Trophoblast cell (in vitro differentiated cells and primary cell): ENCODE measurements around the gene RPS24.

Experiments used
- DNase-seq, 2 donors: peaks; one replicate each; pipeline ENCODE4 v3.0.0-alpha.2; 2016
- H2AFZ ChIP-seq: 2 replicates; pipeline ENCODE4 v1.6.1; 2013; ENCODE audit warnings: low read length, moderate library complexity, mild to moderate bottlenecking; ENCODE audit not compliant: insufficient read depth, poor library complexity
- H2AK5ac ChIP-seq: 2 replicates; pipeline ENCODE4 v1.6.1; 2013; ENCODE audit warnings: mild to moderate bottlenecking, low read length
- H2BK120ac ChIP-seq: 2 replicates; pipeline ENCODE4 v1.6.1; 2013; ENCODE audit warnings: low read length, mild to moderate bottlenecking, moderate library complexity; ENCODE audit not compliant: insufficient read depth, poor library complexity
- H2BK12ac ChIP-seq: 2 replicates; pipeline ENCODE4 v1.6.1; 2013; ENCODE audit warnings: mild to moderate bottlenecking, low read length, moderate library complexity
- H2BK5ac ChIP-seq: 2 replicates; pipeline ENCODE4 v1.6.1; 2013; ENCODE audit warnings: low read length, low read depth, moderate library complexity, mild to moderate bottlenecking; ENCODE audit not compliant: poor library complexity
- H3K14ac ChIP-seq: 2 replicates; pipeline ENCODE4 v1.6.1; 2013; ENCODE audit warnings: mild to moderate bottlenecking, low read length
- H3K18ac ChIP-seq: 2 replicates; pipeline ENCODE4 v1.6.1; 2013; ENCODE audit warnings: mild to moderate bottlenecking, low read length
- H3K23ac ChIP-seq: 2 replicates; pipeline ENCODE4 v1.6.1; 2013; ENCODE audit warnings: low read length
- H3K27ac ChIP-seq: 2 replicates; pipeline ENCODE4 v1.5.1; 2013; ENCODE audit warnings: low read depth, mild to moderate bottlenecking, inconsistent platforms, low read length, moderate library complexity
- H3K27me3 ChIP-seq: 2 replicates; pipeline ENCODE4 v1.6.1; 2013; ENCODE audit warnings: inconsistent platforms, mild to moderate bottlenecking, low read length, moderate library complexity; ENCODE audit not compliant: insufficient read depth
- H3K36me3 ChIP-seq, 2 experiments: 1 replicate in 1 of 2; 2 replicates in 1 of 2; pipeline ENCODE4 v1.6.1; 2013; ENCODE audit warnings: low read length in 2 of 2, mild to moderate bottlenecking in 2 of 2, moderate library complexity in 1 of 2; ENCODE audit not compliant: insufficient read depth in 2 of 2, control insufficient read depth in 1 of 2
- H3K4ac ChIP-seq: 2 replicates; pipeline ENCODE4 v1.6.1; 2013; ENCODE audit warnings: low read depth, mild to moderate bottlenecking, low read length, moderate library complexity
- H3K4me1 ChIP-seq, 2 experiments: 1 replicate in 1 of 2; 2 replicates in 1 of 2; pipeline ENCODE4 v1.6.1; 2013; ENCODE audit warnings: low read length in 2 of 2, mild to moderate bottlenecking in 2 of 2, moderate library complexity in 1 of 2; ENCODE audit not compliant: insufficient read depth in 2 of 2, control insufficient read depth in 1 of 2
- H3K4me2 ChIP-seq: 2 replicates; pipeline ENCODE4 v1.6.1; 2013; ENCODE audit warnings: inconsistent platforms, mild to moderate bottlenecking, low read length, moderate library complexity
- H3K4me3 ChIP-seq: 2 replicates; pipeline ENCODE4 v1.5.1; 2013; ENCODE audit warnings: mild to moderate bottlenecking, low read depth, low read length, inconsistent platforms
- H3K79me1 ChIP-seq: one replicate; pipeline ENCODE4 v1.6.1; 2013; ENCODE audit warnings: low read length
- H3K79me2 ChIP-seq: 2 replicates; pipeline ENCODE4 v1.6.1; 2013; ENCODE audit warnings: low read length, mild to moderate bottlenecking; ENCODE audit not compliant: control insufficient read depth, insufficient read depth, poor library complexity
- H3K9ac ChIP-seq: 2 replicates; pipeline ENCODE4 v1.6.1; 2013; ENCODE audit warnings: mild to moderate bottlenecking, low read length
- H3K9me3 ChIP-seq: 2 replicates; pipeline ENCODE4 v1.6.1; 2013; ENCODE audit warnings: low read depth, mild to moderate bottlenecking, control low read depth, inconsistent platforms, low read length; ENCODE audit not compliant: insufficient read depth
- H4K12ac ChIP-seq: 2 replicates; pipeline ENCODE4 v1.6.1; 2013; ENCODE audit warnings: low read depth, mild to moderate bottlenecking, low read length, moderate library complexity
- H4K8ac ChIP-seq: 2 replicates; pipeline ENCODE4 v1.6.1; 2013; ENCODE audit warnings: low read depth, mild to moderate bottlenecking, low read length, moderate library complexity
- H4K91ac ChIP-seq: one replicate; pipeline ENCODE4 v1.6.1; 2013; ENCODE audit warnings: low read depth, mild to moderate bottlenecking, low read length, moderate library complexity
- WGBS: extraction: QIAGEN DNeasy Blood & Tissue Kit; methylation state at CpG from one replicate; pipeline ENCODE4 v1.1.7; 2013; ENCODE audit warnings: missing lambda C conversion rate; ENCODE audit not compliant: insufficient read length, insufficient coverage; ENCODE audit errors: extremely low coverage; 5-methylcytosine and 5-hydroxymethylcytosine counted together

Gene RPS24

GRCh38 chr10:78010278-78010677, 23.4 kb upstream of the RPS24 start:
- no peak overlapping the region for H3K23ac ChIP-seq
- peaks cover 25 to 48% of the 10 kb centered on the region in 2 experiments for H3K36me3 ChIP-seq
- no peaks in the 10 kb centered on the region for H3K9me3 ChIP-seq
- WGBS: no CpG with 5 or more reads among the region's 7 CpGs
- no peaks in the 10 kb centered on the region for H3K79me2 ChIP-seq
- DNase-seq: no peak
- no peak overlapping the region for H4K12ac ChIP-seq
- H3K4me1 ChIP-seq: no peaks in the 10 kb centered on the region
- no peak overlapping the region for H4K8ac ChIP-seq
- H3K27ac ChIP-seq: no peak overlapping the region
- H2BK5ac ChIP-seq: no peak overlapping the region
- H2BK12ac ChIP-seq: no peak overlapping the region
- H3K4me3 ChIP-seq: no peak overlapping the region
- no peak overlapping the region for H3K14ac ChIP-seq
- H4K91ac ChIP-seq: no peak overlapping the region
- no peaks in the 10 kb centered on the region for H3K27me3 ChIP-seq
- H3K18ac ChIP-seq: no peak overlapping the region
- H2AFZ ChIP-seq: no peak overlapping the region
- no peak overlapping the region for H3K4me2 ChIP-seq
- no peak overlapping the region for H2BK120ac ChIP-seq
- H2AK5ac ChIP-seq: no peak overlapping the region
- H3K79me1 ChIP-seq: no peaks in the 10 kb centered on the region
- H3K4ac ChIP-seq: no peak overlapping the region
- H3K9ac ChIP-seq: no peak overlapping the region

DNA sequence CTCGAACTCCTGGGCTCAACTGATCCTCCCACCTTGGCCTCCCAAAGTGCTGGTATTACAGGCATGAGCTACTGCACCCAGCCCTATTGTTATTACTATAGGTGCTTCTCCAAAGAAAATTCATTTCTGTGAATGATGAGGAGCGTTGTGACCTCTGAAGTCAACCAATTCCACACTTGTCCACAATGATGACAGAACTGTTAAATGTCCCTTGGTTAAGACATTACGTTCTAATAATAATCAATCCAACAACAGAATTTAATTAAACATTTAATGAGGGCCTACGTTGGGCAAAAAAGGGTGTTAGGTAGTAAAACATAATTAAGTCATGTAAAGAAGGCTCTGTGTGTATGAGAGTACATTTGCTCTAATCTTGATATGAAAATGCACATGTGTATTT, 22.6 kb upstream of the RPS24 start:
- Histone ChIP-seq H2BK120ac (no peak overlapping the region), H2AK5ac (no peak overlapping the region), H3K36me3 (peaks cover 29 to 45% of the 10 kb centered on the region in 2 experiments), H3K4ac (no peak overlapping the region), H3K9me3 (no peaks in the 10 kb centered on the region), H4K8ac (no peak overlapping the region), H2BK12ac (no peak overlapping the region), H3K4me3 (no peak overlapping the region), H2AFZ (no peak overlapping the region), H4K12ac (no peak overlapping the region), H4K91ac (no peak overlapping the region), H3K9ac (no peak overlapping the region), H3K27me3 (no peaks in the 10 kb centered on the region), H3K79me2 (no peaks in the 10 kb centered on the region), H3K79me1 (no peaks in the 10 kb centered on the region), H3K27ac (no peak overlapping the region), H3K14ac (no peak overlapping the region), H3K23ac (no peak overlapping the region), H2BK5ac (no peak overlapping the region), H3K18ac (no peak overlapping the region), H3K4me1 (no peaks in the 10 kb centered on the region), H3K4me2 (no peak overlapping the region)
- no peak for DNase-seq
- no CpG with 5 or more reads among the region's 4 CpGs for WGBS

GRCh38 chr10:78013564-78013963, 20.1 kb upstream of the RPS24 start:
- DNase-seq: no peak
- Histone ChIP-seq H3K4me3 (no peak overlapping the region), H3K79me2 (no peaks in the 10 kb centered on the region), H2BK120ac (no peak overlapping the region), H4K12ac (no peak overlapping the region), H3K9me3 (no peaks in the 10 kb centered on the region), H3K4me1 (no peaks in the 10 kb centered on the region), H4K91ac (no peak overlapping the region), H3K79me1 (no peaks in the 10 kb centered on the region), H4K8ac (no peak overlapping the region), H3K4me2 (no peak overlapping the region), H2BK5ac (no peak overlapping the region), H2AFZ (no peak overlapping the region), H3K9ac (no peak overlapping the region), H3K27ac (no peak overlapping the region), H3K18ac (no peak overlapping the region), H3K14ac (no peak overlapping the region), H3K27me3 (no peaks in the 10 kb centered on the region), H3K36me3 (peaks cover 41 to 54% of the 10 kb centered on the region in 2 experiments), H2BK12ac (no peak overlapping the region), H3K4ac (no peak overlapping the region), H2AK5ac (no peak overlapping the region), H3K23ac (no peak overlapping the region)
- WGBS: no CpG with 5 or more reads among the region's 1 CpG

DNA sequence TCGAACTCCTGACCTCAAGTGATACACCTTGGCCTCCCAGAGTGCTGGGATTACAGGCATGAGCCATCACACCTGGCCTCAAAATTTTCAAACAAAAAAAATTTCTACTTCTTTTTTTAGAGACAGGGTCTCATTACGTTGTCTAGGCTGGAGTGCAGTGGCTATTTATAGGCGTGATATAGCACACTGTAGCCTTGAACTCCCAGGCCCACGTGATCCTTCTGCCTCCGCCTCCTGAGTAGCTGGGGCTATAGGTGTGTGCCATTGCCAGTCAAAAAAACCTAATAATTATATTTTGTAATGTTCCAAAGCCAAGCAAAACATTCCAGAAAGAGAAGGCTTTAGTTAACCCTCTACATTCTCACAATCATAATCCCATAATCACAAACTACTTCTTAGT, 18.1 kb upstream of the RPS24 start:
- Histone ChIP-seq H3K4me3 (no peak overlapping the region), H3K4me2 (no peak overlapping the region), H3K79me1 (no peaks in the 10 kb centered on the region), H2AK5ac (no peak overlapping the region), H2AFZ (no peak overlapping the region), H3K23ac (no peak overlapping the region), H2BK120ac (no peak overlapping the region), H3K36me3 (peaks cover 44 to 61% of the 10 kb centered on the region in 2 experiments), H3K9ac (no peak overlapping the region), H4K91ac (no peak overlapping the region), H3K79me2 (no peaks in the 10 kb centered on the region), H3K18ac (no peak overlapping the region), H3K4me1 (no peaks in the 10 kb centered on the region), H2BK5ac (no peak overlapping the region), H3K4ac (no peak overlapping the region), H3K27me3 (no peaks in the 10 kb centered on the region), H3K9me3 (no peaks in the 10 kb centered on the region), H3K27ac (no peak overlapping the region), H4K12ac (no peak overlapping the region), H4K8ac (no peak overlapping the region), H3K14ac (no peak overlapping the region), H2BK12ac (no peak overlapping the region)
- DNase-seq: no peak
- no CpG with 5 or more reads among the region's 5 CpGs for WGBS
